ENCODE results near the gene CFDP1.

The CFDP1 gene

GRCh38 chr16:75458029-75458428 lies 24.7 kb upstream of the CFDP1 start:
- no peak for TF ChIP-seq FOXP2 (optimal IDR thresholded peaks at IDR 0.05; ENCODE audit: borderline replicate concordance, extremely low read depth, extremely low read length, insufficient read depth)
- TF ChIP-seq POLR2AphosphoS5 (IDR thresholded peaks at IDR 0.05; ENCODE audit: low read depth, low read length): no peak
- no peak for TF ChIP-seq TAF1 (IDR thresholded peaks at IDR 0.05; ENCODE audit: borderline replicate concordance, insufficient read depth, low read length)
- no peak for TF ChIP-seq REST (IDR thresholded peaks at IDR 0.05; ENCODE audit: insufficient read depth in 1 of 2, low read depth in 2 of 2, low read length in 2 of 2)
- no peak for TF ChIP-seq SIN3A (IDR thresholded peaks at IDR 0.05; ENCODE audit: borderline replicate concordance, insufficient read depth, low read length)

GRCh38 chr16:75457485-75458021 lies 24.2 kb upstream of the CFDP1 start:
- TF ChIP-seq TAF1 (IDR thresholded peaks at IDR 0.05; ENCODE audit: borderline replicate concordance, insufficient read depth, low read length) (no peak), FOXP2 (optimal IDR thresholded peaks at IDR 0.05; ENCODE audit: borderline replicate concordance, extremely low read depth, extremely low read length, insufficient read depth) (no peak), REST (IDR thresholded peaks at IDR 0.05; ENCODE audit: insufficient read depth in 1 of 2, low read depth in 2 of 2, low read length in 2 of 2) (no peak), POLR2AphosphoS5 (IDR thresholded peaks at IDR 0.05; ENCODE audit: low read depth, low read length) (no peak), SIN3A (IDR thresholded peaks at IDR 0.05; ENCODE audit: borderline replicate concordance, insufficient read depth, low read length) (no peak)

GRCh38 chr16:75456971-75457370 lies 23.7 kb upstream of the CFDP1 start:
- TF ChIP-seq REST (IDR thresholded peaks at IDR 0.05; ENCODE audit: insufficient read depth in 1 of 2, low read depth in 2 of 2, low read length in 2 of 2): no peak
- no peak for TF ChIP-seq FOXP2 (optimal IDR thresholded peaks at IDR 0.05; ENCODE audit: borderline replicate concordance, extremely low read depth, extremely low read length, insufficient read depth)
- TF ChIP-seq POLR2AphosphoS5 (IDR thresholded peaks at IDR 0.05; ENCODE audit: low read depth, low read length): no peak
- no peak for TF ChIP-seq TAF1 (IDR thresholded peaks at IDR 0.05; ENCODE audit: borderline replicate concordance, insufficient read depth, low read length)
- TF ChIP-seq SIN3A (IDR thresholded peaks at IDR 0.05; ENCODE audit: borderline replicate concordance, insufficient read depth, low read length): no peak

- TF ChIP-seq REST (IDR thresholded peaks at IDR 0.05; ENCODE audit: insufficient read depth in 1 of 2, low read depth in 2 of 2, low read length in 2 of 2): no peak
- TF ChIP-seq POLR2AphosphoS5 (IDR thresholded peaks at IDR 0.05; ENCODE audit: low read depth, low read length): no peak
- TF ChIP-seq SIN3A (IDR thresholded peaks at IDR 0.05; ENCODE audit: borderline replicate concordance, insufficient read depth, low read length): no peak
These were observed 22.4 kb upstream of the CFDP1 start for GRCh38 chr16:75455677-75456076.

Measured in PFSK-1 (cell line).